PFSK-1 (cell line): ENCODE measurements around the gene RNF115.

Source experiments
- FOXP2 ChIP-seq: optimal IDR thresholded peaks from 2 replicates; pipeline ENCODE3; 2011; ENCODE audit warnings: borderline replicate concordance, control low read depth, inconsistent platforms; ENCODE audit not compliant: insufficient read depth; ENCODE audit errors: extremely low read length, extremely low read depth
- POLR2AphosphoS5 ChIP-seq: IDR thresholded peaks from 2 replicates; pipeline ENCODE4 v1.6.1; 2012; ENCODE audit warnings: low read depth, mild to moderate bottlenecking, control low read depth, low read length, moderate library complexity
- REST ChIP-seq, 2 experiments: IDR thresholded peaks; 2 replicates each; pipeline versions ENCODE4 v1.6.1 to v1.8.0; 2011 to 2012; ENCODE audit warnings: low read depth in 2 of 2, low read length in 2 of 2, control low read depth in 1 of 2, inconsistent platforms in 1 of 2, mild to moderate bottlenecking in 1 of 2, moderate library complexity in 1 of 2; ENCODE audit not compliant: insufficient read depth in 1 of 2
- TAF1 ChIP-seq: IDR thresholded peaks from 2 replicates; pipeline ENCODE4 v1.6.1; 2012; ENCODE audit warnings: low read length, control low read depth, borderline replicate concordance; ENCODE audit not compliant: insufficient read depth

- TF ChIP-seq TAF1 (no peak), REST (IDR thresholded peaks at IDR 0.05; ENCODE audit: insufficient read depth in 1 of 2, low read depth in 2 of 2, low read length in 2 of 2) (no peak), POLR2AphosphoS5 (no peak), FOXP2 (no peak)
Measured at GRCh38 chr1:145773423-145773822, 50.5 kb downstream of the RNF115 start.
